Activated CD4-positive, CD25-positive, alpha-beta regulatory T cell treated with anti-CD3 and anti-CD28 coated beads, Interleukin-2, amount 50 U/mL, for 72 hours (primary cell): ENCODE measurements around the gene RAB40C.
A peak's percentile ranks its signal among the peaks of the same experiment; 100 is the strongest.

ENCODE experiments used
- DNase-seq: peaks from one replicate; pipeline ENCODE4 v3.0.0; 2021

Gene RAB40C

DNA sequence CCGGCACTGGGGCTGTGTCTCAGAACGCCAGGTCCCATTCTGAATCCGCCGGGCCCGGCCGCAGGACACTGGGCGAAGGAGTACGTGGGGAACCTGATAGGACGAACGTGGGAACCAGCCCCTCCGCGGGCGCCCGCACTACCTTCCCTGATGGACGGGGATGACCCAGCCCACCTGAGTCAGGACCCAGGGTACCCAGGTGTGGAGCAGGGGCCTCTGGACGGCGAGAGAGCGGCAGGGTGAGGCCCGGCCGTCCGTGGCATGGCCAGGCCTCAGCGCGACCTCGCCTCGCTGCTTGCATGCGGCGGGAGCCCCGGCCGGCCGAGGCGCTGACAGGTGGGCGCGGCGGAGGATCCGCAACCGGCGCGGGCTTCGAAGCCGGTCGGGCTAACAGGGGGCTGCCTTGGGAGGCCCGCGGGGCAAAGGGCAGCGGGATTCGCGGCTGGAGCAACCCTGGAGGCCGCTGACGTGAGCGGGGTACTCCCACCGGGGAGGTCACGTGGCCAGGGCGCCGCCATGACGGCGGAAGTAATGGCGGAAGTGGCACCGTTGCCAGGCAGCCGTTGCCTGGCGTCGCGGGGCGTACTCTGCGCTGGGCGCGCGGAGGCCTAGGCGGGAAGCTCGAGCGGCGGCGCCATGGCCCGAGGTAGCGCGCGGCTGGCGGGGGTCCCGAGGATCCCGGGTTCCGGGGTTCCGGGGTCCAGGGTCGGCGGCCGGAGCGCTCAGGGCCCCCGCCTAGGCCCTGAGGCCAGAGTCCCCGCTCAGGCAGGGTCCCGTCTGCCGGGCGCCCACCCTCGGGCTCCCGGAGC is 59.1 kb downstream of the RAB40C start, which contains the start of gene WDR90:
Gene WDR90, plus strand, starts transcription at position 585 of the 809 bp plus-strand sequence. Its CDS starts 52 bp downstream, at position 637.
- peak; percentile 93 for DNase-seq

DNA sequence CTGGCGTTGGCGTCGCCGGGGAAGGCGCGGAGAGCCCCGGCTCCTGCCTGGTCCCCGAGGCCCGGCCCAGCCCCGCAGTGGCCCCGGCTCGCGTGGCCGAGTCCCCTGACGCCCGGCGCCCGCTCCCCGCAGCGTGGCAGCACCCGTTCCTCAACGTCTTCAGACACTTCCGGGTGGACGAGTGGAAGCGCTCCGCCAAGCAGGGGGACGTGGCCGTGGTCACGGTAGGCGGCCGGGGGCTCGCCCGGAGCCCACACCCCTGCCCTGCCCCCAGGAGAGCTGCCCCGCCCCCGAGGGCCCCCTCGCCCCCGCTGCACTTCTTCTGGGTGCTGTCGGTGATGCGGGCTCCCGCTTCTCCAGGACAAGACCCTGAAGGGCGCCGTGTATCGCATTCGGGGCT is 59.8 kb downstream of the RAB40C start:
- DNase-seq, result no peak

DNA sequence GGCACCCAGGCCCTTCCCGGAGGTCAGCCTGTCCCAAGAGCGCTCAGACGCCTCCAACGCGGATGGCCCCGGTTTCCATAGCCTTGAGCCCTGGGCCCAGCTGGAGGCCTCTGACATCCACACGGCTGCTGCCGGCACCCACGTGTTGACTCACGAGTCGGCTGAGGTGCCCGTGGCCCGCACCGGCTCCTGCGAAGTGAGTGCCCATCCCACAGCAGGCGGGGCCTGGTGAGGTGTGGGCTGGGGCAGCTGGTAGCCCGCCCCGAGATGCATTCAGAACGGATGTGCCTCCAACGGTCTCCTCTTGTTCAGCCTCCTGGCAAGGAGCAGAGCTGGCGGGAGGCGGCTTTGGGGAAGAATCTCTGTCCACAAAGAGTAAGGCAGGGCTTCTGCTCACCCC is 62.0 kb downstream of the RAB40C start:
- no peak for DNase-seq

DNA sequence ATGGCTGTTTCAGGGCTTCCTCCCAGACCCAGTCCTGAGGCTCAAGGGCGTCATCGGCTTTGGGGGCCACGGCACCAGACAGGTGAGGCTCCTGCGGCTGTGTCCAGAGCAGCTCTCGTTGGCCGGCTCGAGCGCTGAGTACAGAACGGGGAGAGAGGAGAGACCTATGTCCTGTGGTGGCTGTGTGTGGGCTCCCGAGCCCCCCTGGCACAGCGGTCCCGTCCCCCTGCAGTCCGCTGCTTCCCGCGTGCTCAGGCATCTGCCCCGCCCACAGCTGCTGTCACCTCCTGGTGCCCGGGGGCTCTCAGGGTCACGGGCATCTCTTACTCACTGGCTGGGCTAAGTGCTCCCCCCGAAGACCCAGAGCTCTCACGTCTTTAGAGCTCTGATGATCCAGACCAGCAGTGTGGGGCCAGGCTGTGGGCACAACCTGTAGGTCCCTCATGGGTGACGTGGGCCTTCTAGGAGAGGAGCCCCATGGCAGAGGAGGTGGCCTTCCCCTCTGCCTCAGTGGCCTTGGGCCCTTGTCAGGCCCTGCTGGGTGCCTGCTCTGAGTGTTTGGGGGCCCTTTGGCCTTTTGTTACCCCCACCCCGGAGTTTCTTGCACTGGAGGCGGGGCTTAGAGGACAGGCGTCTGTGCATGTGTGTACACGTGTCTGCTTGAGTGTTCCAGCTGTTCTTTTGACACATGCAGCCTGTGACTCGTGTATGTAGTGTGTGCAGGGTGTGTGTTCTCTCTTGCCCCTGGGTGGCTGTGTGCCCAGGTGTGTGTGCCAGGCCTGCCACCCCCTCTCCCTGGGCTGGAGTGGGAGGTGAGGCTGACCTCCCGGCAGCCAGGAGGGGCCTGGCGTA is 62.8 kb downstream of the RAB40C start:
- DNase-seq, result no peak

DNA sequence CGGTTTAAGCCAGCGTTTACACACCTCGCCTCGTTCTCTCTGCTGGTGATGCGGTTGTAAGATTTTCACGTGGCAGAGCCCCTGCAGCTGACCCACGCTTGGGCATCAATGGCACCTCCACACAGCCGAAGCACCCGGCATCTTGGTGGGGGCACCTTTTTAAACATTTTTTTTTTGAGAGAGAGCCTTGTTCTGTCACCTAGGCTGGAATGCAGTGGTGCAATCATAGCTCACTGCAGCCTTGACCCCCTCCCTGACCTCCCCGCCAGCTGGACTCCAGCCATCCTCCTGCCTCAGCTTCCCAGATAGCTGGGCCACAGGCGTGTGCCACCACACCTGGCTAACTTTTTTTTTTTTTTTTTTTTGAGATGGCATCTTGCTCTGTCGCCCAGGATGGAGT is 64.2 kb downstream of the RAB40C start:
- DNase-seq, result no peak

DNA sequence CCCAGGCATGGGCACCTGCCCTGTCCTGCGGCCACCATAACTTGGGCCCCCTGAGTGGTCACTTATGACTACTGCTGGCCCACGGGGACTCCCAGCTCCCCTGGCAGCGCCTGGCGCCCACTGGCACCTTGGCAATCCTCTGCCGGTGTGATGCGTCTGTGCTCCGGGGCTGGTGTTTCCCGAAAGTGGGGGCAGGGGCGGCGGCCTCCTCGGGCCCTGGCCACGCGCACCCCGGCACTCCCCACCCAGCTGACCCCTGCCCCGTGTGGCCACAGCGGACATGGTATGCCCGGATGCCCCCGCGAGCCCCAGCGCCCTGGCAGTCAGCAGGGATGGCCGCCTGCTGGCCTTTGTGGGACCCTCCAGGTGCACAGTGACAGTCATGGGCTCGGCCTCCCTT is 67.6 kb downstream of the RAB40C start:
- DNase-seq, result no peak

DNA sequence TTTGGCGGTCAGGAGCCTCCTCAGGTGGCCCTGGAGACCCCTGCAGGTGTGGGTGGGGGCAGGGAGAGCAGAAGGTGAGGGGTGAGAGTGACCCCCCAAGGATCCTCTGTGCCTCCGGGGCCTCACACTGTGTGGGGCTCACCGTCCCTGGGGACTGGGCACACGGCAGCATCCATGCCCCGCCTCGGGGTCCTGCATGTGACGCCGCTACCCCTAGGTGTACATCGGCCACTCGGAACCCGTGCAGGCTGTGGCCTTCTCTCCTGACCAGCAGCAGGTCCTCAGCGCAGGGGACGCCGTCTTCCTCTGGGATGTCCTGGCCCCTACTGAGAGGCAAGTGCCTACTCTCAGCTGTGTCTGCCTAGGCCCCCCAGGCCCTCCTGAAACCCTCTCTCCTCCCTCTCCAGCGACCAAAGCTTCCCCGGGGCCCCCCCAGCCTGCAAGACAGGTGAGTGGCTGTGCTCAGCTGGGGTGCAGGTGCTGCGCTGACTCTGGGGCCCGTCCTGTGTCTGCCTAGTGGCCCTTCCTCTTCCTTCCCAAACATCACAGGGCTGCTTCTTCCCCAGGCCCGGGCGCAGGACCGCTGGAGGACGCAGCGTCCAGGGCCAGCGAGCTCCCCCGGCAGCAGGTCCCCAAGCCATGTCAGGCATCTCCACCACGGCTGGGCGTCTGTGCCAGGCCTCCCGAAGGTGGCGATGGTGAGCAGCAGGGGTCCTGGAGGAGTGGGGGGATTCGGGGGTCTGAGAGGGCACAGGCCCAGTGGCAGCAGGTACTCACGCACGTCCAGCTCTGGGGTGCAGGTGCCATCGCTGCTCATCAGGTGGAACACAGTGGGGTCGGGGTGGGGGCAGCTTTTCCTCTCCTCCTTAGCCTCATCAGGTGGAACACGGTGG is 69.1 kb downstream of the RAB40C start:
- no peak for DNase-seq

DNA sequence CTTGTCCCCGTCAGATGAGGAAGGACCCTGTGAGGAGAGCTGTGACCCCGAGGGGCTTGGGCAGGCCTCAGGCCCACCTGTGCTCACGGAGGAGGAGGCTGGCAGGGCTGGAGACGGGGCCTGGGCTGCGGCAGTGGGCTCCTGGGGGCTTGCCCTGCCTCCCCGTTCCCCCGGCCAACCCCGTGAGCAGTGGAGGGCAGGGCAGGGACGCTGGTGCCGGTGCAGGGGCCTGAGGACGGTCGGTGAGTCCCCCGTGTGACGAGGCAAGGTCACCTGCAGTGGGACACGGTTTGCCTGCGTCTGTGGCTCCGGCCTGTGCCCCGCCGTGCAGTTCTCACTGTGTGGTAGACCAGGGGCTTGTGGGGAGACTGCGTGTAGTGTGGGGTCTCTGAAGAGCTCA is 69.8 kb downstream of the RAB40C start:
- DNase-seq, result no peak

DNA sequence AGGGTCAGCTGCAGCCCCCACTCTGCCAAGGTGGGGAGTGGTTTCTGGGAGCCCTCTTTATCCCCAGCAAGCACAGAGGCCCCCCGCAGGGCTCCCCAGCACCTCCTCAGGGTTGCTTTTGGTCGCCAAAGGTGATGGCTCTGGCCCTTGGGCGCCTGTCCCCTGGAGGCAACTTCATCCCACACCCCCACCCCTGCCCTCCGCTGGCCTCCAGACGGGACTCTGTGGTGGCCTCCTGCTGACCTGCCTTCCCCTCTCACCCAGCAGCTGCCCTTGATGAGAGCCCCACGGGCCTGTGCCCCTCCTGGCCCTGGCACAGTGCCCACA is 70.2 kb downstream of the RAB40C start:
- no peak for DNase-seq

DNA sequence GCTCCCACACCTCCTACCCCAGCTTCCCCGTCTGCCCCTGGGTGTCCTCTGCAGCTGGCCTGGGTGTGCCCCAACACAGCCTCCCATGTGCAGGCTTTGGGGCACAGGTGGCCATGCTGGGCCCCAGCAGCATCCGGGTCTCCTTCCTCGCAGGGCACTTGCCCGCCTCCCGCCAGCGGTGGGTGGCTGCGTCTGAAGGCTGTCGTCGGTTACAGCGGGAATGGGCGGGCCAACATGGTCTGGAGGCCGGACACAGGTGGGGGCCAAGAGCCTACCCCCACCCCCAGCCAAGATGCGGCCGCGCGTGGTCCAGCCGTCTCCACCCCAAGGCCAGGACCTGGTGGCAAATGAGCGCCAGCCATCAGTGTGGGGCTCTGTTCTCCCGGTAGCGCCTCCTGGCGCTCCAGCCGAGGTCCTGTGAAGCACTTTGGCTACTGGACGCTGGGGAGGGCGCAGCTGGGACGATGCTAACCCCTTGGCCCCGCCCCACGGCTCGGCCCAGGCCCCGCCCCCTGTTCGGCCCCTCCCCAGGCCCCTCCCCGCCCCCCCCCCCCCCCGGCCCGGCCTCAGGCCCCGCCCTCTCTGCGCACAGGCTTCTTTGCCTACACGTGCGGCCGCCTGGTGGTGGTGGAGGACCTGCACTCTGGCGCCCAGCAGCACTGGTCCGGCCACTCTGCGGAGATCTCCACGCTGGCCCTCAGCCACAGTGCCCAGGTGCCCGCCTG is 70.8 kb downstream of the RAB40C start:
- DNase-seq, result peak; percentile 70

DNA sequence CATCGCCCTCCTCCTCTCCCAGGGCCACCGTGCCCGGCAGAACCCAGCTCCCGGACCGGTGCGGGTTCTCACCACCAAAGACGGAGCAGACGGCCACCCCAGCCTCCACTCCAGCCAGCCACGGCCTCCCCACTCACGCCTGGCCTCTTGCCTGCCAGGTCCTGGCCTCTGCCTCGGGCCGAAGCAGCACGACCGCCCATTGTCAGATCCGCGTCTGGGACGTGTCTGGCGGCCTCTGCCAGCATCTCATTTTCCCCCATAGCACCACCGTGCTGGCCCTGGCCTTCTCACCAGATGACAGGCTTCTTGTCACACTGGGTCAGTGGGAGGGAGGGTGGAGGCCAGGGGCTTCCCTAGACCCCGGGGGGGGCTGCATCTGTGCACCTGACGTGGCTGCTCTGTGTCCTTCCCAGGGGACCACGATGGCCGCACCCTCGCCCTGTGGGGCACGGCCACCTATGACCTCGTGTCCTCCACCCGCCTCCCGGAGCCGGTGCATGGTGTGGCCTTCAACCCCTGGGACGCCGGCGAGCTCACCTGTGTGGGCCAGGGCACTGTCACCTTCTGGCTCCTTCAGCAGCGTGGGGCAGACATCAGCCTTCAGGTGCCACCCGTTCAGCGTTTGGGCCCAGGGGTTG is 71.4 kb downstream of the RAB40C start:
- no peak for DNase-seq

DNA sequence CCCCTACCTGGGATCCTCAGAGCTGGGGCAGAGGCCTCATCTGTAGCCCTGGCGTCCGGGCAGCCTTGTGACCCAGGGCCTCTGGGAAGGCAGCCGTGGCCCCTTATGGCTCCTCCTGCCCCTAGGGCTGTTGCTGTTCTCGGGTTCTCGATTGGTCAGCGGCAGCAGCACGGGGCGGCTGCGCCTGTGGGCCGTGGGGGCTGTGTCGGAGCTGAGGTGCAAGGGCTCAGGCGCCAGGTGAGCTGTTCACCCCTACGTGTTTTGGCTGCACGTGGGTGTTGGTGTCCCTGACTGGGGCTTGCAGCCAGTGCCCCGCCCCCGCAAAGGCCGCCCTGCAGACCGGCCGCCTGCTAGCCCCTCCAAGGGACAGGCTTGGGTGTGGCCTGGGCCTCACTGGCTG is 72.2 kb downstream of the RAB40C start:
- DNase-seq, result no peak

DNA sequence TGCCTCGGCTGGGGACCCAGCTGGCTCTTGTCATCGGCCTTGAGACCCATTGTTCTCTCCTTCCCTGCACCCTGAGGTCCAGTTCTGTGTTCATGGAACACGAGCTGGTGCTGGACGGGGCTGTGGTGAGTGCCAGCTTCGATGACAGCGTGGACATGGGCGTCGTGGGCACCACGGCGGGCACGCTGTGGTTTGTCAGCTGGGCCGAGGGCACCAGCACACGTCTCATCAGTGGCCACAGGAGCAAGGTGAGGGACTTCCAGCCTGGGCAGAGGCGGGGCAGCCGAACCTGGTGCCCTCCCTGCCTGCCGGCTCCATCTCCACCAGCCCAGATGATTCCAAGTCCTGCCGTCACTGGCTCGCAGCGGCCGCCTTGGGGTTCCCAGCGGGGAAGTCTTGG is 72.7 kb downstream of the RAB40C start:
- DNase-seq, result no peak

DNA sequence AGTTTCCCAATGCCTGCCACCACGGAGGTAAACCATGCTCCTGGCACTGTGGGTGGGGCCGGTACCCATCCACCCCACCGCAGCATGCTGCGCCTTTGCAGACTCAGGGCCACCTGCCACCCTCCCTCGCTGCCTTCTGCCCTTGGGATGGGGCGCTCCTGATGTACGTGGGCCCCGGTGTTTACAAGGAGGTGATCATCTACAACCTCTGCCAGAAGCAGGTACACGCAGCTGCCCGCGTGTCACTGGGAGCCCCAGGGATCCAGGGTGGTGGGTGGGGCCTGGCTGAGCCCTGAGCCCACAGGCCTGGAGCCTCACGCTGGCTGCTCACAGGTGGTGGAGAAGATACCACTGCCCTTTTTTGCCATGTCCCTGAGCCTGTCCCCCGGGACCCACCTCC is 76.7 kb downstream of the RAB40C start:
- DNase-seq, result no peak

DNA sequence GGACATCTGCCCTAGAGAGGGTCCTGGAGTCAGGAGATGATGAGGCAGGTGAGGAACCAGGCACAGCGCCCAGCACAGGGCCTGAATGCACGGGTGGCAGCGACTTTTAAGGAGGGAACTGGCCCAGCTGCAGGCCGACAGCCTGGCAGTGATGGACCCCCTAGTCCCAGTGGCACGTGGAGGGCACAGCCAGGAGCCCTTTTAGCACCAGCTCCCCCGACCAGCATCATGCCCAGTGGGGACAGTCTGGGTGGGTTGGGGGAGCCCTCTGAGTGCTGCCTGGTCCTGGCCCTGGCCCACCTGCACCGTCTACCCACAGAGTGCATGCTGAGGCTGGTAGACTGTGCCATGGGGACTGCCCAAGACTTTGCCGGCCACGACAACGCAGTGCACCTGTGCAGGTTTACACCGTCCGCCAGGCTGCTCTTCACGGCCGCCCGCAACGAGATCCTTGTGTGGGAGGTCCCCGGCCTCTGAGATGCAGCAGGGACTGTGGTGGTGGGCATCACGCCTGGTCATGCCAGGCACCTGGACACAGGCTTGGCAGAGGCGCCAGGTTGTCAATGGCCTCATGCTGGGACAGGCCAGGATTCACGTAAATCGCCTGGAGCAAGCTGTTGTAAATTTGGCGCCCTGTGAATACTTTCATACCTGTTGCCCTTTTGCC is 77.4 kb downstream of the RAB40C start:
- DNase-seq, result no peak

DNA sequence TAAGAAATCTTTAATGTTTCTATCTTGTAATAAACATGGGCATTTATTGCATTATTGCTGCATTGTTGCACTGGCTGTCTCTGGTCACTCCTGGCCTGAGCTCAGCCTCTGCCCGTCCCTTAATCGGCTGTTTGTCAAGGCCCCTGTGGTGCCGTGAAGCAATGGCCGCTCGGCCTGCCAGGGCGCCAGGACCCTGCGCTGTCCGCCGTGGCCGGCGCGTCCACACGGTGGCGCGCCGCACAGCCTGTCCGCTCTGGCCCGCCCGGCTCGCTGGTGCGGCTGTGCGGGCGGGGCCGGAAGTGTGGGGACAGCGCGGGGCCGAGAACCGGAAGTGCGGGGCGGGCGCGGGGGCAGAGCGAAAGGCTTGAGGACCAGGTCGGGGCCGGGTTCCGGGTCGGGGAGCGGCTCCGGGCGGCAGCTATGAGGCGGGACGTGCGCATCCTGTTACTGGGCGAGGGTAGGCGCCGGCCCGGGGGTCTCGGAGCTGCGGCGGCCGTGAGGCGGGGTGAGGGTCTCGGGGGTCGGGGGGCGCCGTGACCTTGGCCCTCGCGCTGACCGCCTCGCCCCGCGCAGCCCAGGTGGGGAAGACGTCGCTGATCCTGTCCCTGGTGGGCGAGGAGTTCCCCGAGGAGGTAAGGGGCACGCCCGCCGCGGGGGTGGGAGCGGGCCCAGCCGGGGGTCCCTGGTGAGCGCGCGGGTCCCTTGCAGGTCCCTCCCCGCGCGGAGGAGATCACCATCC is 78.1 kb downstream of the RAB40C start, which contains the start of gene RHOT2:
Gene RHOT2, plus strand, starts transcription at position 353 of the 739 bp plus-strand sequence. Its CDS starts 68 bp downstream, at position 421.
- DNase-seq, result peak; percentile 97

DNA sequence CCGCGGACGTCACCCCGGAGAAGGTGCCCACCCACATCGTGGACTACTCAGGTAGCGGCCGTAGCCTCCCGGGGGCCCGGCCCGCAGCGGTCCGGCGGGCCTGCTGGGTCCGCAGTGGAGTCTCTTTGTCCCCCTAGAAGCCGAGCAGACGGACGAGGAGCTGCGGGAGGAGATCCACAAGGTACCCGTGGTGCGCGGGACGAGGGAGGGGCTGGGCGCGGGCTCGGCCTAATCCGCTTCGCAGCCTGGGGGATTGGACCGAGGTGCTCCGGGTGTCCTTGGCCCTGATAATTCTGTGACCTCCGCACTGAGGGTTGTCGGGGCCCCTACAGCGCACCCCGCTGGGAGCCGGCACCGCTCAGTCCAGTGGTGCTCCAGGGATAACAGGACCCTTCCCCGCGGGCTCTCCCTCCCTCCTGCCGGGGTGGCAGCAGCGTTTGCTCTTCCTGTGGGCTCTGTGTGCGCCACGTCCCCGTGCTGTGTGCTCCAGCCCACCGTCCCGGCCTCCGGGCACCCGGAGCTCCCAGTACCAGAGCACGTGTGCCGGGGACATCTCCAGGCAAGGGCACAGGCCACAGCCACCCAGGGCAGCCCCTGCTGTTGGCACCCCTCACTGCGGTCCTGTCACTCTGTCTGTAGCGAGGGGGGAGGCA is 78.8 kb downstream of the RAB40C start:
- DNase-seq, result no peak

DNA sequence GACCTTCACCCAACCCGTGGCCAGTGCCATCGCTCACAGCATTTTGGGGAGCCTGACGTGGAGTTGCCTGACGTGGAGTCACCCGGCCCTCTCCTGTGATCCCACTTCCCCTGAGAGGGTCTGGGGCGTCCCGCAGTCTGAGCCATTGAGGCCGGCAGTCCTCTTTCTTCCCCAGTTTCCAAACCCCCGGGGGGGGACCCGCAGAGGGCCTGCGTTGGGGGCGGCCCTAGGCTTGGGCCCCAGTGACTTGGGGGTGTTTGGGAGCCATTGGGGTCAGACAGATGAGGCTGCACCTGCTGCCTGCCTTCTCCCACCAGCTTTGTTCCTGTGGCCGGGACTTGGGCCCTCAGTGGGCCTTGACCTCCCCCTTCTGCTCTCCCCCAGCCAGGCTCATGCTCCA is 79.8 kb downstream of the RAB40C start:
- DNase-seq, result no peak

DNA sequence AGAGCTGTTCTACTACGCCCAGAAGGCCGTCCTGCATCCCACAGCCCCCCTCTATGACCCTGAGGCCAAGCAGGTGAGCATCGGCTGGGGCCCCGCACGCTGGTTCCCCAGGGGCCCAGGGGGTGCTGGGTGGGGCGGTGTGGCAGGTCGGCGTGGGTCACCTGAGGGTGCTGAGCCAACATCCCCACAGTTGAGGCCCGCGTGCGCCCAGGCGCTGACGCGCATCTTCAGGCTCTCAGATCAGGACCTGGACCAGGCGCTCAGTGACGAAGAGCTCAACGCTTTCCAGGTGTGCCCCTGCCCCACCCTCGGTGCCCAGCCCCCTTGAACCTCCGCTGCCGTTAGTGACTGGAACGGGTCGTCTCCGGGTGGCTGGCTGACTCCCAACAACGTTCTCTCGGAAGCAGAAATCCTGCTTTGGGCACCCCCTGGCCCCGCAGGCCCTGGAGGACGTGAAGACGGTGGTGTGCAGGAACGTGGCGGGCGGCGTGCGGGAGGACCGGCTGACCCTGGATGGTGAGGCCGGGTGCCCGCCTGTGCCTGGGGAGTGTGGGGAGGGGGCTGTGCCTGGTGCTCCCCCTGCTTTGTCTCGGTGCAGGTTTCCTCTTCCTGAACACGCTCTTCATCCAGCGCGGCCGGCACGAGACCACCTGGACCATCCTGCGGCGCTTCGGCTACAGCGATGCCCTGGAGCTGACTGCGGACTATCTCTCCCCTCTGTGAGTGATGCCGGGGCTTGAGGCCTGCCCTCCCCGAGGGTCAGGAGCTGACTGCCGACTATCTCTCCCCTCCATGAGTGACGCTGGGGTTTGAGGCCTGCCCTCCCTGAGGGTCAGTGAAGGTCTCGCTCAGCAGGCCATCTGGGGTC is 80.9 kb downstream of the RAB40C start:
- no peak for DNase-seq
